Measurements from ENCODE around the gene TARM1.

Gene TARM1

GRCh38 chr19:54030895-54031586 lies 50.1 kb downstream of the TARM1 start:
- Mint-ChIP-seq H3K27me3 (ENCODE audit: low read depth) (peaks cover 4% of the 10 kb centered on the region), H3K36me3 (ENCODE audit: low read depth) (no peaks in the 10 kb centered on the region), H3K9me3 (no peaks in the 10 kb centered on the region), H3K4me3 (no peak overlapping the region), H3K4me1 (ENCODE audit: low read depth) (no peaks in the 10 kb centered on the region), H3K27ac (no peak overlapping the region)
- no peak for DNase-seq (ENCODE audit: low spot score)

- DNase-seq (ENCODE audit: low spot score): peak; percentile 33
- H3K36me3 Mint-ChIP-seq (ENCODE audit: low read depth): no peaks in the 10 kb centered on the region
- H3K27me3 Mint-ChIP-seq (ENCODE audit: low read depth): peaks cover 4% of the 10 kb centered on the region
- no peaks in the 10 kb centered on the region for H3K4me1 Mint-ChIP-seq (ENCODE audit: low read depth)
- H3K27ac Mint-ChIP-seq: no peak overlapping the region
- no peaks in the 10 kb centered on the region for H3K9me3 Mint-ChIP-seq
- no peak overlapping the region for H3K4me3 Mint-ChIP-seq
Observed at GRCh38 chr19:54029930-54030490, 51.2 kb downstream of the TARM1 start.

GRCh38 chr19:54029301-54029700 lies 51.9 kb downstream of the TARM1 start:
- Mint-ChIP-seq H3K4me3 (no peak overlapping the region), H3K9me3 (no peaks in the 10 kb centered on the region), H3K27ac (no peak overlapping the region), H3K4me1 (ENCODE audit: low read depth) (no peaks in the 10 kb centered on the region), H3K27me3 (ENCODE audit: low read depth) (peaks cover 4% of the 10 kb centered on the region), H3K36me3 (ENCODE audit: low read depth) (no peaks in the 10 kb centered on the region)
- DNase-seq (ENCODE audit: low spot score): no peak

- Mint-ChIP-seq H3K27me3 (ENCODE audit: low read depth) (peaks cover 10% of the 10 kb centered on the region), H3K27ac (no peak overlapping the region), H3K4me3 (no peak overlapping the region), H3K9me3 (no peaks in the 10 kb centered on the region), H3K4me1 (ENCODE audit: low read depth) (peaks cover 5% of the 10 kb centered on the region), H3K36me3 (ENCODE audit: low read depth) (no peaks in the 10 kb centered on the region)
- no peak for DNase-seq (ENCODE audit: low spot score)
Observed at GRCh38 chr19:54026656-54027055, 54.5 kb downstream of the TARM1 start.

- Mint-ChIP-seq H3K4me1 (ENCODE audit: low read depth) (peaks cover 15% of the 10 kb centered on the region), H3K36me3 (ENCODE audit: low read depth) (no peaks in the 10 kb centered on the region), H3K27ac (no peak overlapping the region), H3K9me3 (no peaks in the 10 kb centered on the region), H3K27me3 (ENCODE audit: low read depth) (peaks cover 8% of the 10 kb centered on the region), H3K4me3 (no peak overlapping the region)
- no peak for DNase-seq (ENCODE audit: low spot score)
Observed at GRCh38 chr19:54024660-54025059, 56.5 kb downstream of the TARM1 start.

- H3K9me3 Mint-ChIP-seq: no peaks in the 10 kb centered on the region
- H3K27me3 Mint-ChIP-seq (ENCODE audit: low read depth): peaks cover 5% of the 10 kb centered on the region
- H3K4me3 Mint-ChIP-seq: no peak overlapping the region
- H3K36me3 Mint-ChIP-seq (ENCODE audit: low read depth): no peaks in the 10 kb centered on the region
- H3K4me1 Mint-ChIP-seq (ENCODE audit: low read depth): peaks cover 15% of the 10 kb centered on the region
- no peak overlapping the region for H3K27ac Mint-ChIP-seq
- DNase-seq (ENCODE audit: low spot score): no peak
Observed at GRCh38 chr19:54023191-54023590, 58.0 kb downstream of the TARM1 start.

GRCh38 chr19:54021932-54022331 lies 59.2 kb downstream of the TARM1 start:
- Mint-ChIP-seq H3K4me1 (ENCODE audit: low read depth) (peaks cover 15% of the 10 kb centered on the region), H3K4me3 (no peak overlapping the region), H3K27me3 (ENCODE audit: low read depth) (peaks cover 9% of the 10 kb centered on the region), H3K9me3 (no peaks in the 10 kb centered on the region), H3K36me3 (ENCODE audit: low read depth) (no peaks in the 10 kb centered on the region), H3K27ac (no peak overlapping the region)
- no peak for DNase-seq (ENCODE audit: low spot score)

GRCh38 chr19:54021363-54021762 lies 59.8 kb downstream of the TARM1 start:
- Mint-ChIP-seq H3K9me3 (no peaks in the 10 kb centered on the region), H3K4me3 (no peak overlapping the region), H3K4me1 (ENCODE audit: low read depth) (peaks cover 15% of the 10 kb centered on the region), H3K36me3 (ENCODE audit: low read depth) (no peaks in the 10 kb centered on the region), H3K27ac (peak overlapping the region; percentile 67), H3K27me3 (ENCODE audit: low read depth) (peaks cover 11% of the 10 kb centered on the region)
- DNase-seq (ENCODE audit: low spot score): no peak

Measured in T-helper 2 cell treated with Interferon-gamma antibody and Interleukin-4, amounts not matched to agents 5 μg/mL and 100 μg/mL, for 36 hours (primary cell).